Psoas muscle (tissue), 8 donors: Measurements from ENCODE around the gene CHST11. TPM values are rescaled to one million over a fixed set of nuclear protein-coding genes. Genes with fewer than 3 reads are reported as not detected.

Experiments
- ATAC-seq, 4 donors: fragments of 200-7000 bp; cut with Tn5 transposase; one replicate each; pipeline ENCODE4 v1.9.1; 2020; ENCODE audit warnings: moderate library complexity in 3 of 4, mild to moderate bottlenecking in 2 of 4
- DNase-seq, 2 donors: peaks; one replicate each; pipeline ENCODE4 v3.0.0-alpha.2; 2020
- H3K27ac ChIP-seq: fragments of 200-600 bp; one replicate; pipeline ENCODE4 v1.8.0; 2022
- H3K27me3 ChIP-seq, 3 donors: fragments of 200-600 bp in 1 of 3; one replicate each; pipeline versions ENCODE4 v1.6.1 to v1.8.0; 2013 to 2022; ENCODE audit warnings: low read length in 2 of 3, mild to moderate bottlenecking in 2 of 3, moderate library complexity in 1 of 3; ENCODE audit not compliant: insufficient read depth in 3 of 3
- H3K36me3 ChIP-seq, 2 donors: fragments of 200-600 bp in 1 of 2; one replicate each; pipeline versions ENCODE4 v1.6.1 to v1.8.0; 2013 to 2022; ENCODE audit warnings: low read depth in 1 of 2, mild to moderate bottlenecking in 1 of 2, moderate library complexity in 1 of 2; ENCODE audit not compliant: insufficient read depth in 1 of 2
- H3K4me1 ChIP-seq: fragments of 200-600 bp; one replicate; pipeline ENCODE4 v1.8.0; 2022
- H3K4me3 ChIP-seq: fragments of 200-600 bp; one replicate; pipeline ENCODE4 v1.8.0; 2022; ENCODE audit warnings: mild to moderate bottlenecking
- H3K9me3 ChIP-seq: fragments of 200-600 bp; one replicate; pipeline ENCODE4 v1.8.0; 2022
- WGBS, 3 donors: extraction: QIAGEN DNeasy Blood & Tissue Kit; methylation state at CpG; one replicate each; pipeline versions ENCODE4 v1.1.6 to v1.1.7; 2013; 5-methylcytosine and 5-hydroxymethylcytosine counted together
- intact Hi-C, 2 donors: fragments of 100-400 bp; cut with DNase I; formaldehyde crosslinking; loops; one replicate each; pipeline versions ENCODE4 v1.11.0 to v1.14.2; 2022
- polyA plus RNA-seq, 3 donors: library from polyadenylated mRNA; stranded (reverse); fragments of 200-250 nt; gene quantifications; one replicate each; pipeline ENCODE4 v1.2.3, GENCODE V29; 2013
- total RNA-seq, 4 donors: library from RNA; stranded (reverse); fragmentation: NEBNext Ultra II Directional in 2 of 4; extraction: Animal tissue kit (Norgen Biotek cat#: 25700) in 2 of 4; gene quantifications; one replicate each; pipeline versions ENCODE4 v1.2.1 to v1.2.4, GENCODE V29; 2021 to 2023
- TF ChIP-seq, protein P1 (sequence below): fragments of 200-600 bp; IDR thresholded peaks from one replicate; pipeline ENCODE4 v1.8.0; 2022; ENCODE audit warnings: antibody characterized with exemption
- donor health status: healthy with polysubstance abuse.
- donor health status: DM: no; HTN: no; CAD: no; lungs with moderate emphysema.
- donor health status: Bipolar disorder and iron deficiency.
- donor health status: healthy.
- donor health status: DM: yes; HTN: yes; CAD: no.
- donor health status: DM: no; HTN: no; CAD: no.
- donor health status: DM: no; HTN: no; CAD: no.
- donor health status: DM: yes; HTN: yes; CAD: no.

CHST11 gene
- total and polyA plus RNA-seq, 7 donors: 0.52 to 1.6 (median 1.0) TPM

DNA sequence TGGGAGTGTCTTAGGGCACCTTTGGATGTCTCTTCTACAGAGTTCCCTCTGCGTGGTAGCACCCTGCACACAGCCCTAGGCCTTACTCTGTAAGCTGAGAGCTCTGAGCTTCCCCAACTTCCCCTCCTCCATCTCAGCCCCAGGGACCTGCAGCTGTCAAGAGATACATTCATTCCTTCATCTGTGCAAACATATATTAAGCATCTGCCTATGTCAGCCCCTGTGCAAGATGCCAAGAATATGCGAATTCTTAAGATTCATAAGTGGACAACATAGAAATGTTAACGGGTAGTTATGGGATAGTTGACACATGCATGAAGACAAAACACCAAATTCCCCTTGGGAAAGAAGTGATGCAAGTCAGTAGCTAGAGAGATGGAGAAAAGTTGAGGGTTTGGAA, 310.5 kb downstream of the CHST11 start:
- ATAC-seq (no peak), DNase-seq (no peak)
- no peaks in the 10 kb centered on the region for H3K9me3 ChIP-seq
- no peak overlapping the region for H3K4me3 ChIP-seq
- H3K36me3 ChIP-seq: no peaks in the 10 kb centered on the region
- TF ChIP-seq, protein P1, sequence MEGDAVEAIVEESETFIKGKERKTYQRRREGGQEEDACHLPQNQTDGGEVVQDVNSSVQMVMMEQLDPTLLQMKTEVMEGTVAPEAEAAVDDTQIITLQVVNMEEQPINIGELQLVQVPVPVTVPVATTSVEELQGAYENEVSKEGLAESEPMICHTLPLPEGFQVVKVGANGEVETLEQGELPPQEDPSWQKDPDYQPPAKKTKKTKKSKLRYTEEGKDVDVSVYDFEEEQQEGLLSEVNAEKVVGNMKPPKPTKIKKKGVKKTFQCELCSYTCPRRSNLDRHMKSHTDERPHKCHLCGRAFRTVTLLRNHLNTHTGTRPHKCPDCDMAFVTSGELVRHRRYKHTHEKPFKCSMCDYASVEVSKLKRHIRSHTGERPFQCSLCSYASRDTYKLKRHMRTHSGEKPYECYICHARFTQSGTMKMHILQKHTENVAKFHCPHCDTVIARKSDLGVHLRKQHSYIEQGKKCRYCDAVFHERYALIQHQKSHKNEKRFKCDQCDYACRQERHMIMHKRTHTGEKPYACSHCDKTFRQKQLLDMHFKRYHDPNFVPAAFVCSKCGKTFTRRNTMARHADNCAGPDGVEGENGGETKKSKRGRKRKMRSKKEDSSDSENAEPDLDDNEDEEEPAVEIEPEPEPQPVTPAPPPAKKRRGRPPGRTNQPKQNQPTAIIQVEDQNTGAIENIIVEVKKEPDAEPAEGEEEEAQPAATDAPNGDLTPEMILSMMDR: no peak
- no peak overlapping the region for H3K27ac ChIP-seq
- 68 to 75% (median 72%) methylated on average over 3 of the region's 3 CpGs for WGBS, 3 donors
- no peaks in the 10 kb centered on the region for H3K27me3 ChIP-seq
- H3K4me1 ChIP-seq: no peaks in the 10 kb centered on the region
- intact Hi-C loops: no loop called here

DNA sequence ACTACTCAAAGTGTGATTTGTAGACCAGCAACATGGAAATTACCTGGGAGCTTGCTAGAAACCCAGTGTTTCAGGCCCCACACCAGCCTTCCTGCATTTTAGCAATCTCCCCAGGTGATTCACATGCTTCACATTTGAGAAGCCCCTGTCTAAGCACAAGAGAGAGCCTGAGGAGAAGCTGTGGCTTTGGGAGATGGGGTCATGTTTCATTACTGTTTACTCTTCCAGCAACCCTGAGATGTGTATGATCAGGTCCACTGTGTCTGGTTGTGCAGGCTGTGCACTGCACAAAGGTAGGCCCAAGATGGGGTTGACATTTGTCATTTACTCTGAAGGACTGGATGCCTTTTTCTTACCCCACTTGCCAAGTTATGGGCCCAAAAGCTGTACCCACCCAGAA, 311.3 kb downstream of the CHST11 start:
- ATAC-seq: no peak
- no peaks in the 10 kb centered on the region for H3K4me1 ChIP-seq
- H3K36me3 ChIP-seq: no peaks in the 10 kb centered on the region
- TF ChIP-seq, protein P1: no peak
- DNase-seq: no peak
- H3K9me3 ChIP-seq: no peaks in the 10 kb centered on the region
- H3K27ac ChIP-seq: no peak overlapping the region
- intact Hi-C loops: no loop called here
- no peak overlapping the region for H3K4me3 ChIP-seq
- no peaks in the 10 kb centered on the region for H3K27me3 ChIP-seq

DNA sequence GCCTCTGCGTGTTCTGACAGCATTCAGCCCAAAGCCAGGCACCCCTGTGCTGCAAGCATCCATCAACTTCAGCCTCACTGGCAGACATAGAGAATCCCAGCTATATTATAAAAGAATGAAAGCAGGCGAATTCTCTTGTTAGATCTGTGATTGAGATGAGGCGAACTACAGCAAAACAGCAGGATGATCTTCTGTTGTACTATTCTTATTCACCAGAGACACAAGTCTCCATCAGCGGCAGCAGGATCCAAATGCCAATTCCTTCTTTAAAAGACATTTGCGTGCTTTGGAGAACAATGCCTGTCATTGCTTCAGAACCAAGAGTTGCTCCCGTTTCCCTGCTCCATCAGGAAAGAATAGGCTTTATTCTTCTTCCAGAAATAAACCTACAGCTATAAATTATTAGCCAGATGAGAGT, 312.4 kb downstream of the CHST11 start:
- no peaks in the 10 kb centered on the region for H3K9me3 ChIP-seq
- TF ChIP-seq, protein P1: no peak

DNA sequence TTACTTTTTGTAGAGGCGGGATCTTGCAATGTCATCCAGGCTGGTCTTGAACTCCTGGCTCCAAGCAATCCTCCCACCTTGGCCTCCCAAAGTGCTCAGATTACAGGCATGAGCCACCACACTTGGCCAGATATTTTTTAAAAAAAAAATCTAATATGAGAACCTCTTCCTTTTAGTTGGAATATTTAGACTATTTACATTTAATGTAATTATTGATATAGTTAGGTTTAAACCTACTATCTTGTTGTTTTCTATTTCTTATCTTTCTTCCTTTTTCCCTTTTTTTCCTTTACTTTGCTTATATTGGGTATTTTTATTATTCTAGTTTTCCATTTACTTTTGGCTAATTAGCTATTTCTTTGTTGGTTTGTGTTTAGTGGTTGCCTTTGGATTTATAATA, 315.6 kb downstream of the CHST11 start:
- WGBS, 3 donors: 96 to 100% (median 100%) methylated on average over 1 of the region's 1 CpG
- no peaks in the 10 kb centered on the region for H3K36me3 ChIP-seq
- no peak for DNase-seq
- H3K27me3 ChIP-seq: peaks cover 0 to 3% (median 0%) of the 10 kb centered on the region in 3 donors
- intact Hi-C loops: no loop called here
- H3K27ac ChIP-seq: no peak overlapping the region
- TF ChIP-seq, protein P1: no peak
- no peak for ATAC-seq
- no peaks in the 10 kb centered on the region for H3K4me1 ChIP-seq
- H3K9me3 ChIP-seq: no peaks in the 10 kb centered on the region
- no peak overlapping the region for H3K4me3 ChIP-seq

More for the DNA sequence above, 312.4 kb downstream of the CHST11 start:
- ATAC-seq (no peak), DNase-seq (no peak)
- no peak overlapping the region for H3K4me3 ChIP-seq
- H3K36me3 ChIP-seq: no peaks in the 10 kb centered on the region
- intact Hi-C loops: no loop called here
- WGBS, 3 donors: 55 to 65% (median 64%) methylated on average over 6 of the region's 6 CpGs
- H3K27ac ChIP-seq: no peak overlapping the region
- H3K4me1 ChIP-seq: no peaks in the 10 kb centered on the region
- H3K27me3 ChIP-seq: peaks cover 0 to 3% (median 0%) of the 10 kb centered on the region in 3 donors

DNA sequence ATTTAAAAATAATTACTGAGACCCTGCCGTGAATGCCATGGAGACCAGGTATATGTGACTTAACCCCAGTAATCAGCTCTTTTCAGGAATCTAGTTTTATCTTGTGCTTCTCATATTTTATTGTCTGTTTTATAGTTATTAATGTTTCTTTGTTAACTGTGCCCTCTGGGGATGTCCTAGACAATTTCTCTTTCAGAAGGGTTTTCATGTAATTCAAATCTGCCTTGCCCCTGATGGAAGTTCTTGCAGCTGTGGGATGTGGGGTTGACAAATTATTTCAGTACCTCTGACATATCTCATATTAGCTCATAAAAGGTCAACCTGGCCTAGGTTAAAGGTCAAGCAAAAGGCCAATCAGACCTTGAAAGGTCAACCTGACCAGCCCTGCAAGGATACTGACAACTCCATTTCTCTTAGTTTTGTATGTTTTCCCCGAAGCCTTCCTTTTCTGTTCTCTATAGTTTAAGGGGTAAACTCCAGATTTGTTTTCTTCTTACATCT, 319.0 kb downstream of the CHST11 start:
- ATAC-seq (no peak), DNase-seq (no peak)
- no peaks in the 10 kb centered on the region for H3K9me3 ChIP-seq
- intact Hi-C loops: no loop called here
- TF ChIP-seq, protein P1: no peak
- no peak overlapping the region for H3K4me3 ChIP-seq
- peaks cover 0 to 3% (median 0%) of the 10 kb centered on the region in 3 donors for H3K27me3 ChIP-seq
- H3K27ac ChIP-seq: no peak overlapping the region
- H3K36me3 ChIP-seq: no peaks in the 10 kb centered on the region
- no peaks in the 10 kb centered on the region for H3K4me1 ChIP-seq
- WGBS, 3 donors: 93 to 94% (median 94%) methylated on average over 2 of the region's 2 CpGs
